NCI-H1436 treated with DMSO at 0.1 percent for 48 hours (cell line): ENCODE measurements around the gene SLC34A2.
A peak's percentile ranks its signal among the peaks of the same experiment; 100 is the strongest.

Experiments used
- DNase-seq: peaks from one replicate; lab custom pipeline; 2025; lab: John Stamatoyannopoulos, UW

SLC34A2 gene

GRCh38 chr4:25662306-25662705 lies 6.7 kb downstream of the SLC34A2 start:
- DNase-seq: no peak

GRCh38 chr4:25663781-25664180 lies 8.1 kb downstream of the SLC34A2 start:
- DNase-seq: peak; percentile 2

GRCh38 chr4:25666031-25666630 lies 10.5 kb downstream of the SLC34A2 start:
- no peak for DNase-seq

- DNase-seq: no peak
These were observed 12.4 kb downstream of the SLC34A2 start for GRCh38 chr4:25667931-25668557.

- DNase-seq: no peak
These were observed 15.3 kb downstream of the SLC34A2 start for GRCh38 chr4:25670991-25671390.

GRCh38 chr4:25672756-25673155 lies 17.1 kb downstream of the SLC34A2 start:
- DNase-seq: no peak

- no peak for DNase-seq
These were observed 18.7 kb downstream of the SLC34A2 start for GRCh38 chr4:25674386-25674785.

GRCh38 chr4:25676221-25676620 lies 20.6 kb downstream of the SLC34A2 start:
- DNase-seq: no peak

- no peak for DNase-seq
These were observed 21.5 kb downstream of the SLC34A2 start for GRCh38 chr4:25677157-25677556.

- DNase-seq: no peak
These were observed 22.3 kb downstream of the SLC34A2 start for GRCh38 chr4:25677943-25678342.

GRCh38 chr4:25687773-25688172 lies 32.1 kb downstream of the SLC34A2 start:
- no peak for DNase-seq

GRCh38 chr4:25694466-25694865 lies 38.8 kb downstream of the SLC34A2 start:
- no peak for DNase-seq

- DNase-seq: no peak
These were observed 40.8 kb downstream of the SLC34A2 start for GRCh38 chr4:25696409-25696808.

GRCh38 chr4:25697516-25697915 lies 41.9 kb downstream of the SLC34A2 start:
- no peak for DNase-seq

GRCh38 chr4:25700661-25701060 lies 45.0 kb downstream of the SLC34A2 start:
- DNase-seq: no peak

- DNase-seq: no peak
These were observed 47.2 kb downstream of the SLC34A2 start for GRCh38 chr4:25702848-25703247.

- DNase-seq: no peak
These were observed 48.2 kb downstream of the SLC34A2 start for GRCh38 chr4:25703731-25704388.

GRCh38 chr4:25704516-25704915 lies 48.9 kb downstream of the SLC34A2 start:
- DNase-seq: no peak

- DNase-seq: no peak
These were observed 55.0 kb downstream of the SLC34A2 start for GRCh38 chr4:25710637-25711036.

GRCh38 chr4:25712611-25713010 lies 57.0 kb downstream of the SLC34A2 start:
- no peak for DNase-seq

- no peak for DNase-seq
These were observed 58.2 kb downstream of the SLC34A2 start for GRCh38 chr4:25713812-25714211.

GRCh38 chr4:25722964-25723363 lies 67.3 kb downstream of the SLC34A2 start:
- no peak for DNase-seq

GRCh38 chr4:25723409-25723808 lies 67.8 kb downstream of the SLC34A2 start:
- no peak for DNase-seq

GRCh38 chr4:25725870-25726269 lies 70.2 kb downstream of the SLC34A2 start:
- DNase-seq: no peak
